Sciatic nerve (tissue), 1 donor: ENCODE measurements around the gene PLEKHA1. TPM values are rescaled to one million over a fixed set of nuclear protein-coding genes. Genes with fewer than 3 reads are reported as not detected.

Experiments used
- microRNA-seq: library from miRNA; unstranded; fragments of <30 nt; microRNA quantifications from one replicate; pipeline ENCODE4 v1.2.0, GENCODE V29; 2020
- total RNA-seq: library from RNA; stranded (reverse); fragmentation: NEBNext Ultra II Directional; extraction: Animal tissue kit (Norgen Biotek cat#: 25700); gene quantifications from one replicate; pipeline ENCODE4 v1.2.1, GENCODE V29; 2021
- donor health status: DM: no; HTN: no; CAD: no.

PLEKHA1 gene
- total RNA-seq, 1 donor from 2014 or later: 41.2 TPM

Small RNA genes within 50 kb of the gene (microRNA-seq; reads per million reads assigned to microRNA genes)
- gene MIR3941: 2.2 reads per million

Other genes starting within 250 kb of the PLEKHA1 start
- 0.89 TPM for gene BTBD16, start 103.4 kb upstream of the PLEKHA1 start, total RNA-seq
- gene ARMS2, start 79.9 kb downstream of the PLEKHA1 start, total RNA-seq: not detected
- gene HTRA1, start 86.8 kb downstream of the PLEKHA1 start, total RNA-seq: 123 TPM
- not detected for gene DMBT1, start 186.0 kb downstream of the PLEKHA1 start, total RNA-seq